ENCODE measurements around the gene UTP3.
"Not testable (repeated sequence)": the region's sequence is repeated elsewhere in the genome, so short reads cannot be mapped to it uniquely, and the experiment has no call there.

The UTP3 gene

DNA sequence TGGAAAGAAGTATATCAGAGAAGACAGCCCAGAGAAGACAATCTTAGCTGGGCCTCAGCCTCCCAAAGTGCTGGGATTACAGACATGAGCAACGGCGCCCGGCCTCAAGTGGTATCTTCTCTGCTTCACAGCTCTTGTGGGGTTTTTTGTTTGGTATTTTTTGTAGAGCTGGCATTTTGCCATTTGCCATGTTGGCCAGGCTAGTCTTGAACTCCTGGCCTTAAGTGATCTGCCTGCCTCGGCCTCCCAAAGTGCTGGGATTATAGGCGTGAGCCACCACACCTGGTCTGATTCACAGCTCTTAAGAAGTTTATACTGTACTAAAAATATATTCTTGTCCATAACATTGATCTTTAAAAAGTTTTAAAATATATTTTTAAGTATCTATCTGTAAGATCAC is 12.4 kb downstream of the UTP3 start:
- no peak overlapping the region for H3K4me2 ChIP-seq (ENCODE audit: low read length)
- H3K9me3 ChIP-seq (ENCODE audit: control insufficient read depth, low read length): no peaks in the 10 kb centered on the region
- H3K9ac ChIP-seq: no peak overlapping the region
- H3K36me3 ChIP-seq (ENCODE audit: control insufficient read depth, insufficient read depth, low read length): no peaks in the 10 kb centered on the region
- peaks cover 3% of the 10 kb centered on the region for H3K4me1 ChIP-seq
- H3K27me3 ChIP-seq (ENCODE audit: control insufficient read depth, insufficient read depth, low read length): no peaks in the 10 kb centered on the region
- no peak overlapping the region for H3K27ac ChIP-seq
- TF ChIP-seq, protein P1, sequence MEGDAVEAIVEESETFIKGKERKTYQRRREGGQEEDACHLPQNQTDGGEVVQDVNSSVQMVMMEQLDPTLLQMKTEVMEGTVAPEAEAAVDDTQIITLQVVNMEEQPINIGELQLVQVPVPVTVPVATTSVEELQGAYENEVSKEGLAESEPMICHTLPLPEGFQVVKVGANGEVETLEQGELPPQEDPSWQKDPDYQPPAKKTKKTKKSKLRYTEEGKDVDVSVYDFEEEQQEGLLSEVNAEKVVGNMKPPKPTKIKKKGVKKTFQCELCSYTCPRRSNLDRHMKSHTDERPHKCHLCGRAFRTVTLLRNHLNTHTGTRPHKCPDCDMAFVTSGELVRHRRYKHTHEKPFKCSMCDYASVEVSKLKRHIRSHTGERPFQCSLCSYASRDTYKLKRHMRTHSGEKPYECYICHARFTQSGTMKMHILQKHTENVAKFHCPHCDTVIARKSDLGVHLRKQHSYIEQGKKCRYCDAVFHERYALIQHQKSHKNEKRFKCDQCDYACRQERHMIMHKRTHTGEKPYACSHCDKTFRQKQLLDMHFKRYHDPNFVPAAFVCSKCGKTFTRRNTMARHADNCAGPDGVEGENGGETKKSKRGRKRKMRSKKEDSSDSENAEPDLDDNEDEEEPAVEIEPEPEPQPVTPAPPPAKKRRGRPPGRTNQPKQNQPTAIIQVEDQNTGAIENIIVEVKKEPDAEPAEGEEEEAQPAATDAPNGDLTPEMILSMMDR (IDR thresholded peaks at IDR 0.05): no peak
- no peaks in the 10 kb centered on the region for H3K79me2 ChIP-seq
- no peak overlapping the region for H3K4me3 ChIP-seq (ENCODE audit: low read depth, low read length)
- H2AFZ ChIP-seq: no peak overlapping the region

- TF ChIP-seq, protein P1 (IDR thresholded peaks at IDR 0.05): no peak
- Histone ChIP-seq H3K9me3 (ENCODE audit: control insufficient read depth, low read length) (no peaks in the 10 kb centered on the region), H3K79me2 (no peaks in the 10 kb centered on the region), H3K4me2 (ENCODE audit: low read length) (no peak overlapping the region), H3K4me3 (ENCODE audit: low read depth, low read length) (no peak overlapping the region), H3K36me3 (ENCODE audit: control insufficient read depth, insufficient read depth, low read length) (no peaks in the 10 kb centered on the region), H3K4me1 (peaks cover 3% of the 10 kb centered on the region), H3K27me3 (ENCODE audit: control insufficient read depth, insufficient read depth, low read length) (no peaks in the 10 kb centered on the region), H2AFZ (no peak overlapping the region), H3K27ac (no peak overlapping the region), H3K9ac (no peak overlapping the region)
Measured at GRCh38 chr4:70701271-70701670, 12.9 kb downstream of the UTP3 start.

DNA sequence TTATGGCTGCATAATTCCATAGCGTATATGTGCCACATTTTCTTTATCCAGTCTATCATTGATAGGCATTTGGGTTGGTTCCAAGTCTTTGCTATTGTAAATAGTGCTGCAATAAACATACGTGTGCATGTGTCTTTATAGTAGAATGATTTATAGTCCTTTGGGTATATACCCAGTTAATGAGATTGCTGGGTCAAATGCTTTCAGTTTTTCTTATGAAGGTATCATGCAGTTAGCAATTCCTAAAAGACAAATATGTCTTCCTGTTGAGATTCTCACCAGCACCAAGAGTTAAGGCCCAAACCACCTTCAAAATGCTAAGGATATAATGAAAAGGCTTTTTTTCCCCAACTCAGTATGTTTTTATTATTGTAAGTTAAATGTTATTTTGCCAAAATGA is 14.3 kb downstream of the UTP3 start:
- H3K9ac ChIP-seq; H3K27ac ChIP-seq; H2AFZ ChIP-seq; H3K79me2 ChIP-seq; H3K36me3 ChIP-seq (ENCODE audit: control insufficient read depth, insufficient read depth, low read length); H3K9me3 ChIP-seq (ENCODE audit: control insufficient read depth, low read length); H3K27me3 ChIP-seq (ENCODE audit: control insufficient read depth, insufficient read depth, low read length); H3K4me1 ChIP-seq; H3K4me3 ChIP-seq (ENCODE audit: low read depth, low read length); H3K4me2 ChIP-seq (ENCODE audit: low read length): not testable (repeated sequence)

- no peaks in the 10 kb centered on the region for H3K79me2 ChIP-seq
- no peaks in the 10 kb centered on the region for H3K27me3 ChIP-seq (ENCODE audit: control insufficient read depth, insufficient read depth, low read length)
- TF ChIP-seq, protein P1 (IDR thresholded peaks at IDR 0.05): no peak
- H2AFZ ChIP-seq: peak overlapping the region; percentile 95
- peak overlapping the region; percentile 91 for H3K27ac ChIP-seq
- peaks cover 9% of the 10 kb centered on the region for H3K4me1 ChIP-seq
- H3K36me3 ChIP-seq (ENCODE audit: control insufficient read depth, insufficient read depth, low read length): no peaks in the 10 kb centered on the region
- no peaks in the 10 kb centered on the region for H3K9me3 ChIP-seq (ENCODE audit: control insufficient read depth, low read length)
- H3K4me2 ChIP-seq (ENCODE audit: low read length): peak overlapping the region; percentile 68
- peak overlapping the region; percentile 58 for H3K4me3 ChIP-seq (ENCODE audit: low read depth, low read length)
- H3K9ac ChIP-seq: no peak overlapping the region
Measured at GRCh38 chr4:70703619-70704214, 15.4 kb downstream of the UTP3 start.

DNA sequence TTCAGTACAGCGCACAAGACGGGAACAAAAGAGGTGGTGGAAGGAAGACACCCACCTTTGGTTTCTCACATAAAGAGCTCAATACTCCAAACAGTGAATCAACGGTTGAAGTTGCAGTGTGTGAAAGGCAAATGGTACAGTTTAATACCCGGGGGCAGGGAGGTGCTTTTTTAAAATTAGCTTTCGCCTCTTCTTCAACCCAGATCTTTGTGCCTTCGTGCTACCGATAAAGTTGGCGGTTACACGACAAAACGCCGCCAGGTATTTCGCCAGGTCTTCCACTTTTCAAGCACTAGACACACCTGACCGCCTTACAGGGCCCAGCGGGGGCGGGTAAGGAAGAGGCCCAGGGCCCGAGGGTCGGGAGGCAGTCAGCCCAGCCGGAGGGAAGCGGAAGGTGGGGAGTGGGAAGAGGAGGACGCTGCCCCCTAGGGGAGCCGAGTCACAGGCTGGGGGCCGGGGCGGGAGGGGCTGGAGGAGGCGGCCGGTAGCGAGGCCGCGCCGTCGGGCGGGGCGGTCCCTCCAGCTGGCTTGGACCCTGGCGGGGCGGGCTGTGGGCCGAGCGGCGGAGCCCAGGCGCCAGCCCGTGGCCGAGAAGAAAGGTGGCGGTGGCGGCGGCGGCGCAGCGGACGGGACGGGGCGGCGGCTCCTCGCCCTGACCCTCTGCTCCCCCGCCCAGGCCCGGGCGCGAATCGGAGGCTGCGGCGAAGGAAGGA is 16.0 kb downstream of the UTP3 start:
- Histone ChIP-seq H3K4me3 (ENCODE audit: low read depth, low read length) (peak overlapping the region; percentile 58), H3K79me2 (no peaks in the 10 kb centered on the region), H2AFZ (peak overlapping the region; percentile 95), H3K4me2 (ENCODE audit: low read length) (peak overlapping the region; percentile 68), H3K9me3 (ENCODE audit: control insufficient read depth, low read length) (no peaks in the 10 kb centered on the region), H3K4me1 (peaks cover 9% of the 10 kb centered on the region), H3K9ac (no peak overlapping the region), H3K27ac (peak overlapping the region; percentile 91), H3K27me3 (ENCODE audit: control insufficient read depth, insufficient read depth, low read length) (no peaks in the 10 kb centered on the region), H3K36me3 (ENCODE audit: control insufficient read depth, insufficient read depth, low read length) (no peaks in the 10 kb centered on the region)
- TF ChIP-seq, protein P1 (IDR thresholded peaks at IDR 0.05): peak; percentile 24
